HepG2 (cell line): ENCODE data around the gene ADAM22. TPM values are rescaled to one million over a fixed set of nuclear protein-coding genes. Genes with fewer than 3 reads are reported as not detected.
A peak's percentile ranks its signal among the peaks of the same experiment; 100 is the strongest.

ENCODE experiments used
- ATF3 ChIP-seq: sonication (generic); formaldehyde crosslinking; IDR thresholded peaks from 2 replicates; pipeline ENCODE4 v1.4.0; 2020; ENCODE audit warnings: missing genetic modification reagents
- CBX5 ChIP-seq: sonication (generic); formaldehyde crosslinking; IDR thresholded peaks from 2 replicates; pipeline ENCODE4 v1.4.0; 2020; ENCODE audit warnings: missing genetic modification reagents, borderline replicate concordance
- FUBP1 ChIP-seq: sonication (generic); formaldehyde crosslinking; IDR thresholded peaks from 2 replicates; pipeline ENCODE4 v1.5.1; 2020; ENCODE audit warnings: missing genetic modification reagents, mild to moderate bottlenecking, borderline replicate concordance
- HHEX ChIP-seq: IDR thresholded peaks from 2 replicates; pipeline ENCODE4 v1.6.1; 2016; ENCODE audit warnings: control low read depth
- HOXD1 ChIP-seq: sonication (generic); formaldehyde crosslinking; IDR thresholded peaks from 2 replicates; pipeline ENCODE4 v1.5.0; 2020; ENCODE audit warnings: missing genetic modification reagents
- KLF12 ChIP-seq: sonication (generic); formaldehyde crosslinking; IDR thresholded peaks from 2 replicates; pipeline ENCODE4 v1.4.0; 2020; ENCODE audit warnings: missing genetic modification reagents, borderline replicate concordance
- NR2F1 ChIP-seq, 2 experiments: fragments of 450-650 bp in 1 of 2; formaldehyde crosslinking in 1 of 2; IDR thresholded peaks; 2 replicates each; pipeline versions ENCODE4 v1.5.0 to v1.6.1; 2016 to 2020; ENCODE audit warnings: mild to moderate bottlenecking in 1 of 2, missing compliant biosample characterization in 1 of 2, missing genetic modification reagents in 1 of 2, moderate library complexity in 1 of 2
- PRDM10 ChIP-seq: sonication (generic); formaldehyde crosslinking; IDR thresholded peaks from 2 replicates; pipeline ENCODE4 v1.4.0; 2020; ENCODE audit warnings: low read depth, missing genetic modification reagents
- RFX3 ChIP-seq: IDR thresholded peaks from 2 replicates; pipeline ENCODE4 v1.6.1; 2016; ENCODE audit warnings: missing biosample characterization, missing genetic modification reagents
- RORA ChIP-seq: sonication (generic); formaldehyde crosslinking; IDR thresholded peaks from 2 replicates; pipeline ENCODE4 v1.5.0; 2020; ENCODE audit warnings: mild to moderate bottlenecking, missing genetic modification reagents, moderate library complexity
- TAF1 ChIP-seq: sonication (generic); formaldehyde crosslinking; IDR thresholded peaks from 2 replicates; pipeline ENCODE4 v1.4.0; 2020; ENCODE audit warnings: missing genetic modification reagents
- ZBTB10 ChIP-seq: sonication (generic); formaldehyde crosslinking; IDR thresholded peaks from 2 replicates; pipeline ENCODE4 v1.4.0; 2020; ENCODE audit warnings: missing genetic modification reagents, borderline replicate concordance
- ZBTB3 ChIP-seq: sonication (generic); formaldehyde crosslinking; IDR thresholded peaks from 2 replicates; pipeline ENCODE4 v1.4.0; 2020; ENCODE audit warnings: low read depth, mild to moderate bottlenecking, moderate library complexity, missing genetic modification reagents, borderline replicate concordance
- ZMAT5 ChIP-seq: sonication (generic); formaldehyde crosslinking; IDR thresholded peaks from 2 replicates; pipeline ENCODE4 v1.5.0; 2020; ENCODE audit warnings: mild to moderate bottlenecking, low read depth, missing genetic modification reagents, borderline replicate concordance
- ZNF724P ChIP-seq: sonication (generic); formaldehyde crosslinking; IDR thresholded peaks from 2 replicates; pipeline ENCODE4 v1.8.0; 2022; ENCODE audit warnings: missing genetic modification reagents, borderline replicate concordance
- ZNF781 ChIP-seq: sonication (generic); formaldehyde crosslinking; IDR thresholded peaks from 2 replicates; pipeline ENCODE4 v1.5.1; 2020; ENCODE audit warnings: borderline replicate concordance, mild to moderate bottlenecking, missing genetic modification reagents; ENCODE audit errors: not compliant biosample characterization
- ZNF790 ChIP-seq: sonication (generic); formaldehyde crosslinking; IDR thresholded peaks from 2 replicates; pipeline ENCODE4 v1.8.0; 2022; ENCODE audit warnings: missing genetic modification reagents, mild to moderate bottlenecking, borderline replicate concordance
- ZSCAN9 ChIP-seq: IDR thresholded peaks from 2 replicates; pipeline ENCODE4 v1.6.1; 2016; ENCODE audit warnings: borderline replicate concordance
- ZZZ3 ChIP-seq: sonication (generic); formaldehyde crosslinking; IDR thresholded peaks from 2 replicates; pipeline ENCODE4 v1.4.0; 2020; ENCODE audit warnings: missing genetic modification reagents, mild to moderate bottlenecking, borderline replicate concordance
- polyA plus RNA-seq, 8 experiments: library from polyadenylated mRNA; depleted of rRNA in 3 of 8; stranded (reverse) in 7 of 8; unstranded in 1 of 8; fragments of >200 nt; fragmentation: Illumina TruSeq in 4 of 8; extraction: Trizol in 4 of 8; gene quantifications; 2 replicates each; pipeline versions ENCODE4 v1.2.1 to v1.2.3, GENCODE V29; 2011 to 2016; ENCODE audit warnings: low read depth in 4 of 8, missing spikeins in 1 of 8, mixed read lengths in 1 of 8; ENCODE audit not compliant: insufficient read depth in 1 of 8
- total RNA-seq, 5 experiments: library from RNA; depleted of rRNA; stranded (reverse); fragments of >200 nt; fragmentation: Illumina TruSeq; extraction: Trizol; gene quantifications; 2 replicates each; pipeline ENCODE4 v1.2.3, GENCODE V29; 2016; ENCODE audit warnings: low read depth in 1 of 5

ADAM22 gene
- total and polyA plus RNA-seq, 2 of the 13 experiments (the other 11 are each of a cell fraction or from before 2014, with no cell fraction given), result 1.9 to 6.7 TPM

GRCh38 chr7:87933953-87934698 is at the start of gene ADAM22 (continued):
- TF ChIP-seq PRDM10 (CRISPR knock-in tag) (0 out of 2 replicates have a peak, but pooled peaks have one; percentile 12), ZNF781 (CRISPR knock-in tag) (peak; percentile 27), ATF3 (peak; percentile 62; the same call in 1 of the 2 replicates), HOXD1 (CRISPR knock-in tag) (no peak), CBX5 (CRISPR knock-in tag) (peak; percentile 36; the same call in 1 of the 2 replicates), ZMAT5 (CRISPR knock-in tag) (no peak), KLF12 (no peak; the same call in 1 of the 2 replicates), TAF1 (CRISPR knock-in tag) (peak; percentile 82), ZNF790 (CRISPR knock-in tag) (0 out of 2 replicates have a peak, but pooled peaks have one; percentile 23), RORA (CRISPR knock-in tag) (no peak), HHEX (CRISPR knock-in tag) (no peak), FUBP1 (no peak), ZBTB10 (CRISPR knock-in tag) (0 out of 2 replicates have a peak, but pooled peaks have one; percentile 38), ZBTB3 (CRISPR knock-in tag) (no peak), ZSCAN9 (no peak; the same call in 1 of the 2 replicates), ZNF724P (peak; percentile 89), NR2F1 (CRISPR knock-in tag; IDR thresholded peaks at IDR 0.05) (no peak), ZZZ3 (CRISPR knock-in tag) (no peak), RFX3 (CRISPR knock-in tag) (no peak)
